Heart left ventricle (tissue), 16 donors: ENCODE measurements around the gene RNF19B. TPM values are rescaled to one million over a fixed set of nuclear protein-coding genes. Genes with fewer than 3 reads are reported as not detected.

Experiments used
- ATAC-seq, 4 donors: fragments of 200-7000 bp; cut with Tn5 transposase; one replicate each; pipeline ENCODE4 v1.9.1; 2020 to 2022; ENCODE audit warnings: moderate library complexity in 4 of 4, mild to moderate bottlenecking in 3 of 4, moderate number of reproducible peaks in 1 of 4
- DNase-seq, 5 donors: peaks; one replicate each; pipeline ENCODE4 v3.0.0-alpha.2; 2020
- H3K27ac ChIP-seq, 12 donors: fragments of 200-600 bp; sonication (generic) in 4 of 12; one replicate each; pipeline versions ENCODE4 v1.5.0 to v1.8.0; 2016 to 2022; ENCODE audit warnings: mild to moderate bottlenecking in 2 of 12
- H3K27me3 ChIP-seq, 9 donors: fragments of 200-600 bp; sonication (generic) in 2 of 9; one replicate each; pipeline versions ENCODE4 v1.5.1 to v1.8.0; 2016 to 2022; ENCODE audit warnings: mild to moderate bottlenecking in 3 of 9
- H3K36me3 ChIP-seq, 9 donors: fragments of 200-600 bp; sonication (generic) in 2 of 9; one replicate each; pipeline versions ENCODE4 v1.5.0 to v1.8.0; 2018 to 2022; ENCODE audit warnings: mild to moderate bottlenecking in 2 of 9
- H3K4me1 ChIP-seq, 12 donors: fragments of 200-600 bp; sonication (generic) in 4 of 12; one replicate each; pipeline versions ENCODE4 v1.5.0 to v1.8.0; 2016 to 2022; ENCODE audit warnings: mild to moderate bottlenecking in 3 of 12
- H3K4me3 ChIP-seq, 12 donors: fragments of 200-600 bp; sonication (generic) in 4 of 12; one replicate each; pipeline versions ENCODE4 v1.5.0 to v1.8.0; 2017 to 2022; ENCODE audit warnings: mild to moderate bottlenecking in 9 of 12, moderate library complexity in 4 of 12
- H3K9me3 ChIP-seq, 12 donors: fragments of 200-600 bp; sonication (generic) in 4 of 12; one replicate each; pipeline versions ENCODE4 v1.5.0 to v1.8.0; 2016 to 2022; ENCODE audit warnings: mild to moderate bottlenecking in 1 of 12
- POLR2A ChIP-seq, 2 donors: fragments of 450-650 bp; IDR thresholded peaks; one replicate each; pipeline ENCODE4 v1.6.1; 2017; ENCODE audit warnings: antibody characterized with exemption in 2 of 2, mild to moderate bottlenecking in 2 of 2, moderate library complexity in 2 of 2
- WGBS, 4 donors: extraction: QIAGEN DNeasy Blood & Tissue Kit in 2 of 4; methylation state at CpG; one replicate each; pipeline versions ENCODE4 v1.1.5 to v1.1.7; 2013 to 2018; 5-methylcytosine and 5-hydroxymethylcytosine counted together
- intact Hi-C, 10 donors: fragments of 100-400 bp; cut with DNase I; formaldehyde crosslinking; loops; one replicate each; pipeline versions ENCODE4 v1.11.1 to v1.14.2; 2022
- polyA plus RNA-seq, 2 donors: library from polyadenylated mRNA; stranded (reverse); fragments of 200-250 nt; gene quantifications; one replicate each; pipeline ENCODE4 v1.2.3, GENCODE V29; 2013
- total RNA-seq, 9 donors: library from RNA; depleted of rRNA in 2 of 9; stranded (reverse); fragments of >200 nt in 2 of 9; fragmentation: NEBNext Ultra II Directional in 3 of 9; extraction: Animal tissue kit (Norgen Biotek cat#: 25700) in 3 of 9; gene quantifications; one replicate each; pipeline versions ENCODE4 v1.1.0 to v1.2.4, GENCODE V29; 2016 to 2023
- TF ChIP-seq, protein P1 (sequence below), 12 donors: fragments of 200-600 bp; sonication (generic) in 4 of 12; IDR thresholded peaks; one replicate each; pipeline versions ENCODE4 v1.5.0 to v1.8.0; 2018 to 2022; ENCODE audit warnings: antibody characterized with exemption in 12 of 12, mild to moderate bottlenecking in 5 of 12
- donor health status: ischemic (EF 13 %, LVEDD 7.1; RV severe dilation, severe dysfunction).
- donor health status: healthy with polysubstance abuse.
- donor health status: DM: no; HTN: yes; CAD: no.
- donor health status: DM: no; HTN: no; CAD: no.
- donor health status: ischemic (EF 25% LVEDD 6.9; RV normal size, moderate dysfunction).
- donor health status: ischemic (EF 25% LVEDD 5.7; RV mildly dilated, moderate dysfunction).
- donor health status: healthy.
- donor health status: DM: yes; HTN: yes; CAD: no.
- donor health status: ischemic (EF 35%, LVEDD 5.7; RV mildly dilated, moderate dysfunction).
- donor health status: nonischemic (EF 11% LVEDD 7.7; RV severe dilation, severe dysfunction).
- donor health status: DM: yes; HTN: yes; CAD: no.
- donor health status: PGD.
- donor health status: ischemic (EF 29% LVEDD 5.4; RV normal size, mild dysfunction).
- donor health status: nonischemic (EF 23%, LVEDD 6.1; RV moderate dilation, normal function).

RNF19B gene
- total and polyA plus RNA-seq, 11 donors: 1.5 to 42.5 (median 15.2) TPM

DNA sequence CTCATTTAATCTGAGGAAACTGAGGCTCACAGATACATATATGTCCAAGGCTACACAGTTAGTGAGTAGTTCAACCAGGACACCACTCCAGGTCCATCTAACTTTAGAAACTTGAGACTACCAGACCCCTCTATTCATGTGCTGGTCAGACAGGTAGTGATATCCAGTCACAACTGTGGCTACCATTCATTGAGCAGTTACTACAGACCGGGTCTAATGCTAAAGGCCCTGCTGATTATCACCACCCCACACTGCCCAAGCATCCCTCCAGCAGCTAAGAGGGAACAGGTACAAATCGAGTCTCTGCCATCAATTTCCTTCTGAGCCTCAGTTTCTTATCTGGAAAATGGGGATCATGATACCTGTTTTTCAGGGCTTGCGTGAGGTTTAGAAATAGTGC lies 73.0 kb downstream of the RNF19B start:
- Histone ChIP-seq H3K9me3 (no peaks in the 10 kb centered on the region), H3K36me3 (no peaks in the 10 kb centered on the region), H3K27me3 (peaks cover 0 to 72% (median 36%) of the 10 kb centered on the region in 9 donors), H3K27ac (no peak overlapping the region), H3K4me1 (peaks cover 0 to 19% (median 6%) of the 10 kb centered on the region in 12 donors), H3K4me3 (no peak overlapping the region)
- ATAC-seq: no peak
- intact Hi-C loops: no loop called here
- WGBS, 4 donors: 84 to 95% (median 91%) methylated on average over 3 of the region's 3 CpGs
- DNase-seq: no peak
- TF ChIP-seq POLR2A (IDR thresholded peaks at IDR 0.05): no peak
- TF ChIP-seq, protein P1, sequence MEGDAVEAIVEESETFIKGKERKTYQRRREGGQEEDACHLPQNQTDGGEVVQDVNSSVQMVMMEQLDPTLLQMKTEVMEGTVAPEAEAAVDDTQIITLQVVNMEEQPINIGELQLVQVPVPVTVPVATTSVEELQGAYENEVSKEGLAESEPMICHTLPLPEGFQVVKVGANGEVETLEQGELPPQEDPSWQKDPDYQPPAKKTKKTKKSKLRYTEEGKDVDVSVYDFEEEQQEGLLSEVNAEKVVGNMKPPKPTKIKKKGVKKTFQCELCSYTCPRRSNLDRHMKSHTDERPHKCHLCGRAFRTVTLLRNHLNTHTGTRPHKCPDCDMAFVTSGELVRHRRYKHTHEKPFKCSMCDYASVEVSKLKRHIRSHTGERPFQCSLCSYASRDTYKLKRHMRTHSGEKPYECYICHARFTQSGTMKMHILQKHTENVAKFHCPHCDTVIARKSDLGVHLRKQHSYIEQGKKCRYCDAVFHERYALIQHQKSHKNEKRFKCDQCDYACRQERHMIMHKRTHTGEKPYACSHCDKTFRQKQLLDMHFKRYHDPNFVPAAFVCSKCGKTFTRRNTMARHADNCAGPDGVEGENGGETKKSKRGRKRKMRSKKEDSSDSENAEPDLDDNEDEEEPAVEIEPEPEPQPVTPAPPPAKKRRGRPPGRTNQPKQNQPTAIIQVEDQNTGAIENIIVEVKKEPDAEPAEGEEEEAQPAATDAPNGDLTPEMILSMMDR (IDR thresholded peaks at IDR 0.05): no peak

DNA sequence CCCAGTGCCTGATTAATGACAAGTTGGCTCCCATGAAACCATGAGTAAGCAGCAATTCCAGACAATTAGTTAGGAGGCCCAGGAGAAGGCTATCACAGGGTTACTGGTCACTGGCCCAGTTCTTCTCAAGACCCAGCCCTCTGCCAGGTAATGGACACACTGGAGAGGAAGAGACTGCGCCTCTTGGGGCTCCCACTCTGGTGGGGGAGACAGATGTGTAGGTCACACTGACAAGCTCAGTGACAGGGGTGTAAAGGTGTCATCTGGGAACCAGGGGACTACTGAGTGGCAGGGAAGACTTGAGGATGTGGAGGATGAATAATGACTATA lies 73.4 kb downstream of the RNF19B start:
- H3K4me3 ChIP-seq: no peak overlapping the region
- H3K27me3 ChIP-seq: peaks cover 0 to 76% (median 40%) of the 10 kb centered on the region in 9 donors
- H3K9me3 ChIP-seq: no peaks in the 10 kb centered on the region
- DNase-seq (no peak), ATAC-seq (no peak)
- no peaks in the 10 kb centered on the region for H3K36me3 ChIP-seq
- peaks cover 0 to 23% (median 9%) of the 10 kb centered on the region in 12 donors for H3K4me1 ChIP-seq
- no peak overlapping the region for H3K27ac ChIP-seq
- 85 to 97% (median 89%) methylated on average over 1 of the region's 1 CpG for WGBS, 4 donors
- intact Hi-C loops: no loop called here
- TF ChIP-seq, protein P1 (IDR thresholded peaks at IDR 0.05): no peak
- no peak for TF ChIP-seq POLR2A (IDR thresholded peaks at IDR 0.05)

DNA sequence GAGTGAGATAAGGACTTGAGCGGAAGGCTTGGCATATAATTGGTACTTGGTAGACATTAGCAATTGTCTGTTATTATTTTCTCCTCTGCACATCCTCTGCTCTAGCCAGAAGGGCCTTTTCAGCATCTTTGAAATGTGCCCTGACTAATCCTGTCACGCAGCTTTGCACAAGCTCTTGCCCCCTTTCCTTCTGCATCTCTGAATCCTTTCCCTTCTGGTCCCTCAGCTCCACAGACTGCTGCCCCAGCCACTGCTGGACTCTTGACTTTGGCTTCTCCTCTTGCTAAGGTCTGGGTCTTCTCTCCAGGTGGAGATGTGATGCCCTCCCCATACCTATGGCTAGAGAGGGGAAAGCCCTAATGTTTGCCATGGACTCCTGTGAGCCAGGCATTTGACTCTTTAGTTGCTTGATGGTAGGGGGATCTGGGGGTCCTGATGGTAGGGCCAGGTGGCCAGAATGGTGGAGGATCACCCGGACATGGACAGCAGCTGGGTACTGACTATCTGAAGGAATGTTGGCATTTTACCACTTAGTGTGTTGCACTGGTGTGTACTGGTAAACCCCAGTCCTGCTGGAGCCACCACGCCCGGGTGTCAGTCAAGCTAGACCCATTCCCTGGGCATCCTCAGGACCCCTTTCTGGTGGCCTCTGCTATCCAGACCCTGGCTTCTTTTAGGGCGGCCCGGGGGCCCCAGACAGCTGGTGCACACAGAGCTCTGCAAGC lies 73.9 kb downstream of the RNF19B start:
- no peak for ATAC-seq
- Histone ChIP-seq H3K9me3 (no peaks in the 10 kb centered on the region), H3K36me3 (no peaks in the 10 kb centered on the region), H3K27me3 (peaks cover 4 to 82% (median 45%) of the 10 kb centered on the region in 9 donors), H3K27ac (no peak overlapping the region), H3K4me3 (no peak overlapping the region), H3K4me1 (peaks cover 0 to 28% (median 9%) of the 10 kb centered on the region in 12 donors)
- no peak for DNase-seq
- intact Hi-C loops: no loop called here
- WGBS, 4 donors: 82 to 88% (median 85%) methylated on average over 5 to 7 of the region's 7 CpGs
- TF ChIP-seq, protein P1 (IDR thresholded peaks at IDR 0.05): no peak
- TF ChIP-seq POLR2A (IDR thresholded peaks at IDR 0.05): no peak

DNA sequence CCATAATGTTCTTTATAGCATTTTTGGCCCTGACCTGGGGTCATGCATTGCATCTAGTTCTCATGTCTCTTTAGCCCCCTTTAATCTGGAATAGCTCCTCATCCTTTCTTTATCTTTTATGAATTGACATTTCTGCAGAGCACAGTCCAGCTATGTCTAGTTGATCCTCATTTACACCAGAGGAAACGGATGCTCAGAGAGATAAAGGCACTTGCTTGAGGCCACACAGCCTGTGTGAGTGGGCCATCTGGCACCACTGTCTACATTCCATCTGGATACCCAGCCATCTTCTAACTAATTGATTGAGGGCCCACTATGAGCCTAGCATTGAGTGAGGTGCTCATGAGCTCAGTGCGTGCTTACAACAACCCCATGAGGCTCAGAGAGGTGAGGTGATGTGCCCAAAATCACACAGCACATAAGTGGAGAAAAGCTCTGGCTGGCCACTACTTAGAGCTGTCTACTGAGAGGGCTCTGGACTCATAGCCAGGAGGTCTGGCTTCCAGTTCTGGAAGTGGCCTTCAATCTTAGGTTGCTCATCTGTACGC lies 74.8 kb downstream of the RNF19B start:
- 81 to 84% (median 82%) methylated on average over 3 of the region's 3 CpGs for WGBS, 4 donors
- peaks cover 6 to 90% (median 51%) of the 10 kb centered on the region in 9 donors for H3K27me3 ChIP-seq
- no peaks in the 10 kb centered on the region for H3K9me3 ChIP-seq
- no peak overlapping the region for H3K4me3 ChIP-seq
- ATAC-seq (no peak), DNase-seq (no peak)
- H3K4me1 ChIP-seq: peaks cover 0 to 28% (median 9%) of the 10 kb centered on the region in 12 donors
- TF ChIP-seq, protein P1 (IDR thresholded peaks at IDR 0.05): no peak
- no peak for TF ChIP-seq POLR2A (IDR thresholded peaks at IDR 0.05)
- H3K36me3 ChIP-seq: no peaks in the 10 kb centered on the region
- intact Hi-C loops: no loop called here
- no peak overlapping the region for H3K27ac ChIP-seq
